OCI-LY7 (cell line): ENCODE results near the gene ZBTB32. TPM values are rescaled to one million over a fixed set of nuclear protein-coding genes. Genes with fewer than 3 reads are reported as not detected.

Source experiments
- BruUV-seq: library from RNA; stranded (reverse); fragments of 400-500 nt; replicated peaks from 2 replicates; lab custom pipeline; 2021; lab: Mats Ljungman, UMichigan
- CTCF ChIA-PET: fragments of 300-600 bp; sonication (Branson Sonifier 250); formaldehyde crosslinking; loops from one replicate; lab custom pipeline; 2022; ENCODE audit warnings: antibody characterized with exemption; ENCODE audit not compliant: unreplicated experiment; lab: Charles Lee
- POLR2A ChIA-PET: fragments of 300-600 bp; sonication (Branson Sonifier 250); formaldehyde crosslinking; loops from one replicate; lab custom pipeline; 2022; ENCODE audit warnings: antibody characterized with exemption; lab: Charles Lee
- DNase-seq: peaks from one replicate; pipeline ENCODE4 v3.0.0-alpha.2; 2015; ENCODE audit warnings: low spot score
- H2AFZ ChIP-seq: fragments of 200-600 bp; sonication (generic), shearing (Covaris generic); 2 replicates; pipeline ENCODE4 v1.6.1; 2014; ENCODE audit warnings: mild to moderate bottlenecking, antibody characterized with exemption, low read length, moderate library complexity
- H3K27ac ChIP-seq: fragments of 200-600 bp; sonication (generic); 2 replicates; pipeline ENCODE4 v1.5.1; 2014; ENCODE audit warnings: mixed run types, low read depth, mild to moderate bottlenecking, moderate library complexity, low read length, inconsistent platforms; ENCODE audit not compliant: poor library complexity, severe bottlenecking
- H3K36me3 ChIP-seq: fragments of 200-600 bp; sonication (generic); 2 replicates; pipeline ENCODE4 v1.6.1; 2014; ENCODE audit warnings: mild to moderate bottlenecking, antibody characterized with exemption, low read length, moderate library complexity, mixed read lengths; ENCODE audit not compliant: insufficient read depth
- H3K4me1 ChIP-seq: fragments of 200-600 bp; sonication (generic); 2 replicates; pipeline ENCODE4 v1.5.1; 2014; ENCODE audit warnings: mild to moderate bottlenecking, low read length; ENCODE audit not compliant: insufficient read depth, poor library complexity, severe bottlenecking
- H3K4me2 ChIP-seq: fragments of 200-600 bp; sonication (generic); 2 replicates; pipeline ENCODE4 v1.6.1; 2014; ENCODE audit warnings: mild to moderate bottlenecking, low read length
- H3K4me3 ChIP-seq: fragments of 200-600 bp; sonication (generic); 2 replicates; pipeline ENCODE4 v1.5.1; 2014; ENCODE audit warnings: mild to moderate bottlenecking, low read depth, low read length; ENCODE audit not compliant: poor library complexity, severe bottlenecking
- H3K79me2 ChIP-seq: fragments of 200-600 bp; sonication (generic); 2 replicates; pipeline ENCODE4 v1.6.1; 2016; ENCODE audit warnings: low read depth, mild to moderate bottlenecking, low read length, moderate library complexity, mixed read lengths; ENCODE audit not compliant: insufficient read depth
- H3K9me2 ChIP-seq: fragments of 200-600 bp; sonication (generic); 2 replicates; pipeline ENCODE4 v1.6.1; 2016; ENCODE audit warnings: mild to moderate bottlenecking, low read length, mixed read lengths; ENCODE audit not compliant: insufficient read depth
- H3K9me3 ChIP-seq: fragments of 200-600 bp; sonication (generic); 2 replicates; pipeline ENCODE4 v1.6.1; 2014; ENCODE audit warnings: mild to moderate bottlenecking, mixed run types, low read length, mixed read lengths
- H4K20me1 ChIP-seq: fragments of 200-600 bp; sonication (generic); 2 replicates; pipeline ENCODE4 v1.6.1; 2014; ENCODE audit warnings: mild to moderate bottlenecking, antibody characterized with exemption, low read length, moderate library complexity, mixed read lengths; ENCODE audit not compliant: insufficient read depth
- EZH2phosphoT487 ChIP-seq: fragments of 200-600 bp; sonication (generic); IDR thresholded peaks from 2 replicates; pipeline ENCODE4 v1.6.1; 2018; ENCODE audit warnings: low read depth, borderline replicate concordance, mild to moderate bottlenecking, mixed run types, antibody characterized with exemption, low read length, moderate library complexity, mixed read lengths
- intact Hi-C: fragments of 100-400 bp; cut with micrococcal nuclease; formaldehyde crosslinking; loops from one replicate; pipeline ENCODE4 v1.10.0; 2022; ENCODE audit not compliant: unreplicated experiment
- total RNA-seq, 2 experiments: library from RNA; depleted of rRNA in 1 of 2; stranded (reverse); fragments of >200 nt in 1 of 2; shearing (Covaris generic) in 1 of 2; gene quantifications; 2 replicates each; pipeline ENCODE4 v1.2.3, GENCODE V29; 2014 to 2022
- TF ChIP-seq, protein P1 (sequence below): fragments of 200-600 bp; sonication (generic); conservative IDR thresholded peaks from 2 replicates; pipeline ENCODE4 v1.5.1; 2014; ENCODE audit warnings: mild to moderate bottlenecking, antibody characterized with exemption, low read length, moderate library complexity, mixed read lengths

ZBTB32 gene
- total RNA-seq, 2 experiments from 2014 or later: not detected

GRCh38 chr19:35744430-35745327 is 40.3 kb downstream of the ZBTB32 start:
- no peaks in the 10 kb centered on the region for H3K9me3 ChIP-seq
- H3K4me1 ChIP-seq: peaks cover 61% of the 10 kb centered on the region
- no peaks in the 10 kb centered on the region for H3K9me2 ChIP-seq
- DNase-seq: peak; percentile 97
- H3K36me3 ChIP-seq: peaks cover 2% of the 10 kb centered on the region; the same call in 1 of the 2 replicates
- TF ChIP-seq, protein P1, sequence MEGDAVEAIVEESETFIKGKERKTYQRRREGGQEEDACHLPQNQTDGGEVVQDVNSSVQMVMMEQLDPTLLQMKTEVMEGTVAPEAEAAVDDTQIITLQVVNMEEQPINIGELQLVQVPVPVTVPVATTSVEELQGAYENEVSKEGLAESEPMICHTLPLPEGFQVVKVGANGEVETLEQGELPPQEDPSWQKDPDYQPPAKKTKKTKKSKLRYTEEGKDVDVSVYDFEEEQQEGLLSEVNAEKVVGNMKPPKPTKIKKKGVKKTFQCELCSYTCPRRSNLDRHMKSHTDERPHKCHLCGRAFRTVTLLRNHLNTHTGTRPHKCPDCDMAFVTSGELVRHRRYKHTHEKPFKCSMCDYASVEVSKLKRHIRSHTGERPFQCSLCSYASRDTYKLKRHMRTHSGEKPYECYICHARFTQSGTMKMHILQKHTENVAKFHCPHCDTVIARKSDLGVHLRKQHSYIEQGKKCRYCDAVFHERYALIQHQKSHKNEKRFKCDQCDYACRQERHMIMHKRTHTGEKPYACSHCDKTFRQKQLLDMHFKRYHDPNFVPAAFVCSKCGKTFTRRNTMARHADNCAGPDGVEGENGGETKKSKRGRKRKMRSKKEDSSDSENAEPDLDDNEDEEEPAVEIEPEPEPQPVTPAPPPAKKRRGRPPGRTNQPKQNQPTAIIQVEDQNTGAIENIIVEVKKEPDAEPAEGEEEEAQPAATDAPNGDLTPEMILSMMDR: peak; percentile 64
- TF ChIP-seq EZH2phosphoT487: no peak
- BruUV-seq: no TSS peak
- H2AFZ ChIP-seq: peak overlapping the region; percentile 13; the same call in 1 of the 2 replicates
- peak overlapping the region; percentile 86 for H3K27ac ChIP-seq
- POLR2A ChIA-PET: interaction anchor here (0.6 to 2.3 kb wide), 11 partner anchors 22 to 1397 kb away, joined by 3 to 9 read pairs (median 3); partner anchors contain the start of gene COX6B1
- peak overlapping the region; percentile 78 for H3K4me3 ChIP-seq
- H4K20me1 ChIP-seq: no peaks in the 10 kb centered on the region
- CTCF ChIA-PET: interaction anchor here (0.6 kb wide), 1 partner anchor 53 kb away, joined by 8 read pairs; no protein-coding TSS in a partner anchor
- intact Hi-C loops: loop anchor here (1.0 to 10.0 kb wide), 3 partner anchors 27 to 1310 kb away; partner anchors contain the start of genes HCST and NFKBID
- peak overlapping the region; percentile 84 for H3K4me2 ChIP-seq
- H3K79me2 ChIP-seq: peaks cover 14% of the 10 kb centered on the region; the same call in 1 of the 2 replicates

DNA sequence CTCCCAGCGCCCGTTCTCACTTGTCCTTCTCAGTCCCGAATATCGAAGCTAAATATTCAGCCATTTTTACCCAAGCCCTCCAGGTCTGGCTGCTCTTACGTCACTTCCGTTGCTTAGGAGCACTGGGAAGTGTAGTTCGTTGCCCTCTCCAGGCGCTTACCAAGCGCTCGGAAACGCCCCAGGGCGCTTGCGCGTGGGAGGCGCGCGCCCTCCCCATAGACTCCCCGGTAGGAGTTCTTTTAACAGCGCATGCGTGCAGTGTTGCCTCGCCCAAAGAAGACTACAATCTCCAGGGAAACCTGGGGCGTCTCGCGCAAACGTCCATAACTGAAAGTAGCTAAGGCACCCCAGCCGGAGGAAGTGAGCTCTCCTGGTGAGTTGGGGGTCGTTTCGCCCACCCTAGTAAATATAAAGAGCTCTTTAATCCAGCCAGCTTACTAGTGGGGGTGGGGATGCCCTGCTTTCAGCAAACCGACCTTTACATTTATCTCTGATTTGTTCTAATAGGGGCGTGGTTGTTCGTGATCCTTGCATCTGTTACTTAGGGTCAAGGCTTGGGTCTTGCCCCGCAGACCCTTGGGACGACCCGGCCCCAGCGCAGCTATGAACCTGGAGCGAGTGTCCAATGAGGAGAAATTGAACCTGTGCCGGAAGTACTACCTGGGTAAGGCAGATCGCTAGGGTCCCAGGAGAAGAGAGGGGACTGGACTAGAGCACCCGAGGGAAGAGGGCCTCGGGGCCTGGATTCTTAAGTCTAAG is 41.1 kb downstream of the ZBTB32 start, which contains the start of the genes PSENEN and U2AF1L4:
TSS of gene PSENEN (plus strand) at position 324 of the 759 bp plus-strand sequence. CDS start at position 604, 280 bp downstream.
TSS of gene U2AF1L4 (minus strand) at position 91 of the 759 bp plus-strand sequence. CDS start at position 64, 27 bp downstream.
- peak within 1 kb of the TSS; percentile 86 for H3K4me2 ChIP-seq
- no peaks in the 10 kb centered on the region for H3K9me3 ChIP-seq
- H3K4me1 ChIP-seq: peaks cover 55% of the 10 kb centered on the region
- no peaks in the 10 kb centered on the region for H3K9me2 ChIP-seq
- no peaks in the 10 kb centered on the region for H4K20me1 ChIP-seq
- H3K79me2 ChIP-seq: peaks cover 14% of the 10 kb centered on the region; the same call in 1 of the 2 replicates
- no peak for TF ChIP-seq EZH2phosphoT487
- TF ChIP-seq, protein P1: no peak
- BruUV-seq: TSS peak; percentile 81
- H2AFZ ChIP-seq: peak within 1 kb of the TSS; percentile 57; the same call in 1 of the 2 replicates
- no peaks in the 10 kb centered on the region; the same call in 1 of the 2 replicates for H3K36me3 ChIP-seq
- H3K27ac ChIP-seq: peak within 1 kb of the TSS; percentile 86
- ChIA-PET POLR2A (interaction anchor here (0.5 to 2.3 kb wide), 8 partner anchors 34 to 608 kb away, joined by 3 to 9 read pairs (median 3); partner anchors contain the start of genes ALKBH6 and COX6B1), CTCF (no interaction called here)
- intact Hi-C loops: loop anchor here (10.0 kb wide), 1 partner anchor 1311 kb away; no protein-coding TSS in a partner anchor
- peak; percentile 100 for DNase-seq
- peak within 1 kb of the TSS; percentile 78 for H3K4me3 ChIP-seq
